Rectal smooth muscle tissue (tissue), 1 donor: ENCODE data around the gene LCK.

Experiments used
- H3K27ac ChIP-seq: one replicate; pipeline ENCODE4 v1.7.0; 2013; ENCODE audit warnings: low read depth, low read length, inconsistent platforms
- H3K27me3 ChIP-seq: one replicate; pipeline ENCODE4 v1.7.0; 2013; ENCODE audit warnings: low read length; ENCODE audit not compliant: control insufficient read depth, insufficient read depth
- H3K36me3 ChIP-seq: one replicate; pipeline ENCODE4 v1.7.0; 2013; ENCODE audit warnings: low read length; ENCODE audit not compliant: control insufficient read depth, insufficient read depth
- H3K4me1 ChIP-seq: one replicate; pipeline ENCODE4 v1.7.0; 2013; ENCODE audit warnings: low read length; ENCODE audit not compliant: control insufficient read depth, insufficient read depth
- H3K4me3 ChIP-seq: one replicate; pipeline ENCODE4 v1.7.0; 2013; ENCODE audit warnings: low read length
- H3K9ac ChIP-seq: one replicate; pipeline ENCODE4 v1.7.0; 2013; ENCODE audit warnings: low read length

Gene LCK

DNA sequence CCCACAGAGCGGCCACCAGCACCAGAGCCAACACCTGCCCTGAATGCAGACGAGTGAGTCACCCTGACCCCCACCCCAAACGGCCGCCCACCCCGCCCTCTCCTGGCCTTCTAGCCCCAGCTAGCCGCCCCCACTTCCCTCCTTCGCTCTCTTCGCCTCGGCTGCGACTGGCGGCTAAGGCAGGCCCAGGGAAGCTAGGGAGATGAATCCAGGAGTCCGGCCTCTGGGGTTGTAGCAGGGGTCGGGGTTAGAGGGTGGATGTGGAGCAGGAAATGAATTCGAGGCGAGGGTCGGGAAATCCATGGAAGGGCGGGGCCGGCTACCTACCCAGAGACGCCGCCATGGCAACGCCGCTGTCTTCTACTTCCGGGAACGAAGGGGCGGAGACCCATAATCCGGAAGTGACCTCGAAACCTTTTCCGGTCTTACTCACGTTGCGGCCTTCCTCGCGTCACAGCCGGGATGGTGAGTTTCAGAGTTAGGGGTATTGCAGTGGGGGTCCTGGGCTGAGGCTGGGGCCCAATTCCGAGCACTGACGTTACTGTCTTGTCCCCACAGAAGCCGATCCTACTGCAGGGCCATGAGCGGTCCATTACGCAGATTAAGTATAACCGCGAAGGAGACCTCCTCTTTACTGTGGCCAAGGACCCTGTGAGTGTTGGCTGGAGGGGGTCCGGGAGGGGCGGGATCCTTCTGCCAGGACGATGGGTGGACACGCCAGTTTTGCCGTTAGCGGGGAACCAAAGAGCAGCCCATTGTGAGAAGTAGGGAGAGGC, 28.9 kb upstream of the LCK start, which contains the start of the genes EIF3I and TMEM234:
TSS of gene EIF3I (plus strand) at position 428 of the 776 bp plus-strand sequence. CDS start at position 463, 35 bp downstream.
TSS of gene TMEM234 (minus strand) at position 374 of the 776 bp plus-strand sequence. CDS start at position 343, 31 bp downstream.
- peak within 1 kb of the TSS; percentile 97 for H3K4me3 ChIP-seq
- H3K9ac ChIP-seq: peak within 1 kb of the TSS; percentile 93
- peak within 1 kb of the TSS; percentile 94 for H3K27ac ChIP-seq
- peaks cover 12% of the 10 kb centered on the region for H3K4me1 ChIP-seq
- no peaks in the 10 kb centered on the region for H3K27me3 ChIP-seq
- no peaks in the 10 kb centered on the region for H3K36me3 ChIP-seq

DNA sequence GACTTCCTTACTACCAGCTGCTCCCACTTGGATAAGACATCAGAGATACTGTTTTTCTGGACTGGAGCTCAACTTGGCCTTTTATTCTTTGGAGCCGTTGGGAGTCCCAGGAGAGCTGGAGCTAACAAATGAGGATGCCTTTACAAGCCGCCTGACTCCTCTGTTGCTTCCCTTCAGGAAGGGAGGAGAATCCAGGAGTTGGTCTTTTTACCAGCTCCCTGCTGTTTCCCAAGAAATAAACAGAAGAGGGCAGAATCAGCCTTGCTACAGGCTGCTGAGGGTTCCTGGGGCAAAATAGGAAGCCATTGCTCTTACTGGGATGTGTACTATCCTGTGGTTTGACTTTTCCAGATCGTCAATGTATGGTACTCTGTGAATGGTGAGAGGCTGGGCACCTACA, 27.4 kb upstream of the LCK start:
- Histone ChIP-seq H3K4me3 (no peak overlapping the region), H3K9ac (no peak overlapping the region), H3K27me3 (no peaks in the 10 kb centered on the region), H3K36me3 (peaks cover 10% of the 10 kb centered on the region), H3K4me1 (peaks cover 12% of the 10 kb centered on the region), H3K27ac (no peak overlapping the region)

DNA sequence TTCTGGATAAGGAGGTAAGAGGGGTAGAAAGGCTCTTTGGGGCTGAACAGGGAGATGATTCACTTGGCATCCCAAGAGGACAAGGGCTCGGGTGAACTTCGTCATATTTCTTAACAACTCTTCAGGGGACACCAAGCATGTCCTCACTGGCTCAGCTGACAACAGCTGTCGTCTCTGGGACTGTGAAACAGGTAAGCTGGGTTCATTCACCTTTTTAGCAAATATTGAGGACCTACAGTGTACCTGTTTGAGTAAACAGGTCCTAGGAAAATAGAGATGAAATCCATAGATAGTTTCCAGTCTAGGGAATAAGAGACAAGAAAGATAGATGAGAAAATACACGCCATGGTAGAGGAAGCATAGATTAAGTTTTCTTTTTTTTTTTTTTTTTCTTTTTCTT, 26.8 kb upstream of the LCK start:
- H3K4me3 ChIP-seq: no peak overlapping the region
- H3K36me3 ChIP-seq: peaks cover 15% of the 10 kb centered on the region
- H3K4me1 ChIP-seq: peaks cover 12% of the 10 kb centered on the region
- H3K9ac ChIP-seq: no peak overlapping the region
- H3K27me3 ChIP-seq: no peaks in the 10 kb centered on the region
- no peak overlapping the region for H3K27ac ChIP-seq

DNA sequence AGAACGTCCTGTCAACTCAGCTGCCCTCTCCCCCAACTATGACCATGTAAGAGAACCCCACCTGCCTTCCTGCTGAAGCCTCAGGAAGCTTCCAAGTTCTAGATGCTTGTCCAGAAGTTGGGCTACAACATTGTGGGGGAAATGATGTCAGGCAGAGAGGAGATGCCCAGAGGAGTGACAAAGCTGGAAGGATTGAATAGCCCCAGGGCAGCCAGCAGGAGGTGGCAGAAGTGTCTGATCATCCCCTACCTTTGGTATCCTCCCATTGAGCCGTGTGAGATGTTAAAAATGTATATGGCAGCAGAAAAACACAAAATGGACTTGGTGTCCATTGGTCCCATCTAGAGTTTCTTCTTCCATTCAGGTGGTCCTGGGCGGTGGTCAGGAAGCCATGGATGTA, 22.3 kb upstream of the LCK start:
- Histone ChIP-seq H3K27ac (no peak overlapping the region), H3K4me3 (no peak overlapping the region), H3K9ac (no peak overlapping the region), H3K4me1 (no peaks in the 10 kb centered on the region), H3K27me3 (no peaks in the 10 kb centered on the region), H3K36me3 (peaks cover 24% of the 10 kb centered on the region)

DNA sequence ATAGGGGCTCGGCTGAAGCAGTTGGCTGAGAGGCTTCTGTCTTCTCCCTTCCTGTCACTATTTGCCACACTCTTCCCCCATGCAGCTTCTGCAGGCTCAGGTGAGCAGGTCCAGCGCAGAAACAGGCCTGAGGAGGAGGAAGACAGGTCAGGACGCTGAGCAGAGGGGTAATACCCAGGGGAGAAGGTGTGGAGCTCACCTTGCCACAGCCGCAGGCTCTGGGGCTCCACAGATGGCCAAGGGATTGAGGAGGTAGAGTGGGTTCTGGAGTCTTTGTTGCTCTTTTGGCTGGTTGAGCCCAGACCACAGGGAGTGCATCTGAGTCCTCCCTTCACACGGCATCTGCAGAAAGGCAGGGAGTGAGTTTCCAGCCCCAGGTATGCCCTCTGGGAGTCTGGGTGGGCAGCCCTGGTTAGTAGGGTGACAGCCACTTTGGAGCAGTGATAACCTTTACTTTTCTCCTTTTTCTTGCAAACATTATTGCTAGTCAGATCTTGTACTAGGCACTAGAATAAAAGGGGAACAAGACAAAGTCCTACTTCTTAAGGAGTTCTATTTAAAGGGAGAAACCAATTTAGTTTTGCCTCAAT, 19.1 kb upstream of the LCK start:
- Histone ChIP-seq H3K36me3 (peaks cover 24% of the 10 kb centered on the region), H3K4me1 (no peaks in the 10 kb centered on the region), H3K27ac (no peak overlapping the region), H3K9ac (no peak overlapping the region), H3K4me3 (no peak overlapping the region), H3K27me3 (no peaks in the 10 kb centered on the region)

DNA sequence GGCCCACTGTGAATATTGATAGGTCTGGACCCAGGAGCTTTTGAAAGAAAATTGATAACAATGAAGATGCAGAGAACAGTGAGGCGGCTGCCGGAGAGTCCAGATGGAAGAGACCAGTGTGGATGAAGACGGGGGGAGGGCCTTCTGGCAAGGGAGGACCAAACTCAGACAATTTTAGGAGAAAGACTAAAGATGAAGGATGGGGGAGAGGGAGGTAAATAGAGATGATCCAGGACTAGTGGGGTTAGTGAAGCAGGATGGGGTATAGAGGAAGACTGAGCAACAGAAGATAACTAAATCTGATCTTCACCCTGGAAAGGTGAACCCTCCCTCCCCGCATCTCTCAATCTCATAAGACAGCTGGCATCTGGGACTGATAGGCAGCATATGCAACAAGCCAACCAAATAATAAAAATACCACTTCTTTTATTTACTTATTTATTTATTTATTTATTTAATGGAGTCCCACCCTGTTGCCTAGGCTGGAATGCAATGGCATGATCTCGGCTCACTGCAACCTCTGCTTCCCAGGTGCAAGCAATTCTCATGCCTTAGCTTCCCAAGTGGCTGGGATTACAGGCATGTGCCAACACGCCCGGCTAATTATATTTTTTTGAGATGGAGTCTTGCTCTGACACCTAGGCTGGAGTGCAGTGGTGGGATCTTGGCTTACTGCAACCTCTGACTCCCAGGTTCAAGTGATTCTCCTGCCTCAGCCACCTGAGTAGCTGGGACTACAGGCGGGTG, 18.3 kb upstream of the LCK start:
- H3K4me1 ChIP-seq: no peaks in the 10 kb centered on the region
- no peak overlapping the region for H3K9ac ChIP-seq
- no peaks in the 10 kb centered on the region for H3K27me3 ChIP-seq
- H3K36me3 ChIP-seq: peaks cover 23% of the 10 kb centered on the region
- no peak overlapping the region for H3K27ac ChIP-seq
- no peak overlapping the region for H3K4me3 ChIP-seq

DNA sequence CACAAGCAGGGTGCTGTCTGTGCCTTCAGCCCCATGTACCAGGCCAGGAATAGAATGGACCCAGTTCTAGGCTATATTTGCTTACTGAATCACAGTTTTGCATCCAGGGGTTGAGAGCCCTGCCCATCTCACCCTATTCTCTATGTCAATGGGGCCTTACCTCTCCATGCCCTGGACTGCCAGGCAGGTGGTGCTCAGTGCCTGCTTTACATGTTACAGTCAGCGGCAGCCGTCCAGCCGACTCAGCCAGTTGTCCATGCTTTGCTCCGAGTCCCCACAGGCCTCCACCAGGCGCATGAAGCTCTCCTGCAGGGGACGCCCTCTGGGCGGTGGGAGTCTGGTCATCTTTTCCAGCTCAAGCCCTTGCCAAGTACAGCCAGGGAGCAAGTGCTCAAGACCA, 16.3 kb upstream of the LCK start:
- Histone ChIP-seq H3K4me3 (no peak overlapping the region), H3K9ac (no peak overlapping the region), H3K27ac (no peak overlapping the region), H3K27me3 (no peaks in the 10 kb centered on the region), H3K4me1 (no peaks in the 10 kb centered on the region), H3K36me3 (peaks cover 9% of the 10 kb centered on the region)

DNA sequence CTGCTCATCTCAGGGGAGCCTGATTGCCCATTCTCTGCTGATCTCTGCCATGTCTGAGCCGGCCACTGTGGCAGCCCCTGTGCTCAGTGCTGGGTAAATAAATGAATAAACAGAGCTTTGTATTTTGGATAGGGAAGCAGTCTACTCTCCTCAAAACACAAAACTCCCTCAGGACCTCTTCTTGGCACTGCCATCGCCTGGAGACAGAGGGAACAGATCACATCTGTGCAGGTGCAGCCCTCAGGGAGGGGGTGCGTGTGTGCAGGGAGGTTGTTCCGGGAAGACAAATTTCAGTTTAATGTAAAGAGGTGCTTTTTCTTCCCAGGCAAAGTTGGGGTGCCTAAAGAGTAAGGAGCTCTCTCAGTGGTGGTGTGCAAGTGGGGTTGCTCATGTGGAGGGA, 11.7 kb upstream of the LCK start:
- no peaks in the 10 kb centered on the region for H3K4me1 ChIP-seq
- H3K9ac ChIP-seq: no peak overlapping the region
- no peak overlapping the region for H3K27ac ChIP-seq
- H3K4me3 ChIP-seq: no peak overlapping the region
- H3K36me3 ChIP-seq: no peaks in the 10 kb centered on the region
- no peaks in the 10 kb centered on the region for H3K27me3 ChIP-seq

DNA sequence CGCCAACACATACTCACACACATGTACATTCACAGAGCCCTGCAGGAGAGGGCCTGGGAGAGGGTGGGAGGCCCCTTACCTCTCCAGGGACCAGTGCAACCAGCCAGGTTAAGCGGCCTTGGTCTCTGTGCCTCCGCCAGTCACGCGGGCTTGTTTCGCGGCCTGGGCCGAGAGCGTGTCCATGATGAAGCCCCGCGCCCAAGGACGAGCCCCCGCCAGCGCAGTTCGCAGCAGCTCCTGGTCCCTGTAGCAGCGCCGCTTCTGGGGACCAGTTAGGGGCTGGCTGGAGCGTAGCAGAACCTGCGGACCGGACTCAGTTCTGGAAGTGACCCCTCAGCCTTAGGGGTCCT, 11.3 kb upstream of the LCK start:
- Histone ChIP-seq H3K4me1 (no peaks in the 10 kb centered on the region), H3K27me3 (no peaks in the 10 kb centered on the region), H3K9ac (no peak overlapping the region), H3K4me3 (peak overlapping the region; percentile 79), H3K36me3 (no peaks in the 10 kb centered on the region), H3K27ac (peak overlapping the region; percentile 75)

DNA sequence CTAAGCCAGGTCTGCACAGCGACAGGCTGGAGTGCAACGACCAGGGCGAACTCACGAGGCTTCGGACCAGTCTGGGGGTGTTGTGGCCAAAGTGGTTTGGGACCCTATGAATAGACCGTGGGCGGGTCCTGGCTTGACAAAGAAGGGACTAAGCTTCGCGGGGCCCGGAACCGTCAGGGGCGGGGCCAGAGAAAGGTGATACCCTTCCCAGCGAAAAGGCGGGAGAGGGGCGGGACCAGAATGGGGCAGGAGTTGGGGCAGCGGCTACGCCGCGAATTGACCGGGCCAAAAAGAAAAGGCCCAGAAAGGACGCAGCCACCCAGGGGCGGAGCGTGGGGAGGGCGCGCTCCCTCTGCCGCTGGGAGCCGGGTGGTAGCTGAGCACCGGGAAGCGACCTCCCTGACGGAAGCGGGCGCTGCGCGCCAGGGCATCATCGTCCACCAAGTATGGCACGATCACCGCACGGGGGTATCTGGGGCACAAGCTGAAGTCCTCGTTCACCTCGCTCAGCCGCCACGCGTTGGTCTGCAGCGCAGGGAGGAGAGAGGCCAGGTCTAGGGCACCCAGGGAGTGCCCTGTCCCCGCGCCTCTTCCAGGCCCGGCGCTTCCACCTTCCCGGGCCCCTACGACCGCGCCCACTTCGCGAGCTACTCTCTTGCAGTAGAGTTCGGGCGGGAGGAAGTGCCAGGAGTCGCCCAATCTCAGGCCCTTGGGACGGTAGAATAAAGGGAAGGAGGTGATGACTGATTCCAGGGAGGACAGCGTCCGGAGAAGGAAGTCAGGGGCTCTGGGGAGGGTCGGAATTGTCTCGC, 10.7 kb upstream of the LCK start:
- Histone ChIP-seq H3K27ac (peak overlapping the region; percentile 75), H3K27me3 (no peaks in the 10 kb centered on the region), H3K4me1 (no peaks in the 10 kb centered on the region), H3K4me3 (peak overlapping the region; percentile 79), H3K9ac (peak overlapping the region; percentile 38), H3K36me3 (no peaks in the 10 kb centered on the region)

DNA sequence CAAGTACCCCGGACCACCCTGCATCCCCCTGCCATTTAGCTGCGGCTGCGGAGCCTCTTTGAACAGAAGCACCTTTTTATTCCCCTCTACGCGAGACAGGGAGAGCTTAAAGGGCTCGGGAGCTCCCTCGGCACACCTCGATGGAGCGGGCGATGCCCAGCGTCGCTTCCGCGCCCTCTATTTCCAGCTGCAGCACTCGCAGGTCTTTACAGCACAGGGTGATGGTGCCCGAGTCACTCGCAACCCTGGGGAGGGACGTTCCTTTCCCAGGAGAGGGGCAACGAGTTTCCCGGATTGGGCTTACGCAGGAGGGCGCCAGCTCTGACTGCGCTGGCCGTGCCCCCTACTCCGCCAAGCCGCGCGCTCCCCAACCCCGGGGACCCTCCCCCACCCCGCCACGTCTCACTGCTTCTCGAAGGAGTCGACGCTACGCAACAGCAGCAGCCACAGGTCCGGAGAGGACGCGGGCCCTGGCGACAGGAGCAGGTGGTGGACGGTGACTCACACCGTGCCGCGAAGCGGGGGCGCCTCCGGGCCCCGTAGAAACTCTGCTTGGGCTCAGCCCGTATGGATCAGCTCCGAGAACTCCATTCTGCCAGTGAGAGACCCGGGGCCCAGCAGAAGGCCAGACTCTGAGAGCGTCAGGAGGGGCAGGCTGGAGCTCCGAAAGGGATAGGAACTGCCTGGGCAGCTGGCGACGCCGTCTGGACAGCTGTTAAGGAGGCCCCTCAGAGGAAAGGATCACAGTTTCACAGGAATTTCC, 9.9 kb upstream of the LCK start:
- Histone ChIP-seq H3K27ac (peak overlapping the region; percentile 75), H3K27me3 (no peaks in the 10 kb centered on the region), H3K9ac (peak overlapping the region; percentile 59), H3K36me3 (no peaks in the 10 kb centered on the region), H3K4me1 (no peaks in the 10 kb centered on the region), H3K4me3 (peak overlapping the region; percentile 79)
